GM23248 (cell line): ENCODE results near the gene SHISA6.

Source experiments
- EZH2 ChIP-seq: fragments of 200-600 bp; sonication (generic); IDR thresholded peaks from 2 replicates; pipeline ENCODE4 v1.6.1; 2018; ENCODE audit warnings: antibody characterized with exemption, mild to moderate bottlenecking; ENCODE audit not compliant: insufficient read depth, poor library complexity, severe bottlenecking
- EZH2phosphoT487 ChIP-seq: fragments of 200-600 bp; sonication (generic); IDR thresholded peaks from 2 replicates; pipeline ENCODE4 v1.6.1; 2018; ENCODE audit warnings: antibody characterized with exemption, moderate library complexity, mild to moderate bottlenecking, low read depth; ENCODE audit not compliant: insufficient read depth

DNA sequence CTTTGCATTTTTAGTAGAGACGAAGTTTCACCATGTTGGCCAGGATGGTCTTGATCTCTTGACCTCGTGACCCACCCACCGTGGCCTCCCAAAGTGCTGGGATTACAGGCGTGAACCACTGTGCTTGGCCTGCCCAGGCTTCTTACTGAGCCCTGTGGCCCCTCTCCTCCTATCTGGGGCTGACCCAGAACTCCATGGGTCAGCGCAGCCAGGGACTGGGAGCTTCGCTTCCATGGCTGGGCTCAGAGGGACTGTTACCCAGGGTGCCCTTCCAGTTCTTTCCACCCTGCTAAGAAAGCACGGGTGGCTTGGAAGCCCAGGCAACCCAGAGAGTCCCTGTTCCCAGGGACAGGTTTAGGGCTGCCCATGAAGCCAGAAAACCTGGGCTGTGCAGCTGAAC, 28.2 kb downstream of the SHISA6 start:
- TF ChIP-seq EZH2 (no peak), EZH2phosphoT487 (no peak)
